Peyer's patch (tissue), 4 donors: ENCODE measurements around the gene TSPAN18.

Experiments used
- CTCF ChIP-seq, 6 experiments: fragments of 450-650 bp in 4 of 6; fragments of 200-600 bp in 2 of 6; sonication (generic) in 1 of 6; IDR thresholded peaks; one replicate each; pipeline ENCODE4 v1.5.1; 2017 to 2019; ENCODE audit warnings: antibody characterized with exemption in 6 of 6, mild to moderate bottlenecking in 3 of 6, moderate library complexity in 1 of 6
- POLR2A ChIP-seq, 2 donors: fragments of 450-650 bp; IDR thresholded peaks; one replicate each; pipeline ENCODE4 v1.5.1; 2017; ENCODE audit warnings: antibody characterized with exemption in 2 of 2, mild to moderate bottlenecking in 2 of 2, moderate library complexity in 2 of 2

- no peak for TF ChIP-seq CTCF (IDR thresholded peaks at IDR 0.05)
- TF ChIP-seq POLR2A (IDR thresholded peaks at IDR 0.05), result no peak
Measured at GRCh38 chr11:44978274-44978960, 251.7 kb downstream of the TSPAN18 start.
